Activated CD4-positive, CD25-positive, alpha-beta regulatory T cell treated with anti-CD3 and anti-CD28 coated beads, Interleukin-2, amount 50 U/mL, for 72 hours (primary cell): ENCODE results near the gene GMPR.

ENCODE experiments used
- DNase-seq: peaks from one replicate; pipeline ENCODE4 v3.0.0; 2021

The GMPR gene

GRCh38 chr6:16306334-16306733 is 67.9 kb downstream of the GMPR start:
- peak; percentile 17 for DNase-seq

GRCh38 chr6:16311763-16312162 is 73.4 kb downstream of the GMPR start:
- peak; percentile 17 for DNase-seq

GRCh38 chr6:16313732-16314131 is 75.3 kb downstream of the GMPR start:
- DNase-seq: no peak

- DNase-seq: no peak
These were observed 75.9 kb downstream of the GMPR start for GRCh38 chr6:16314296-16314695.

- DNase-seq: no peak
These were observed 78.4 kb downstream of the GMPR start for GRCh38 chr6:16316741-16317251.

- no peak for DNase-seq
These were observed 80.2 kb downstream of the GMPR start for GRCh38 chr6:16318538-16318937.

GRCh38 chr6:16318953-16319720 is 80.8 kb downstream of the GMPR start:
- DNase-seq: no peak

GRCh38 chr6:16319813-16320532 is 81.6 kb downstream of the GMPR start:
- peak; percentile 60 for DNase-seq

- DNase-seq: no peak
These were observed 82.3 kb downstream of the GMPR start for GRCh38 chr6:16320533-16321340.

GRCh38 chr6:16321341-16321710 is 82.9 kb downstream of the GMPR start:
- DNase-seq: no peak

GRCh38 chr6:16321826-16322225 is 83.4 kb downstream of the GMPR start:
- DNase-seq: no peak

GRCh38 chr6:16322666-16323312 is 84.4 kb downstream of the GMPR start:
- DNase-seq: peak; percentile 57

GRCh38 chr6:16324184-16324583 is 85.8 kb downstream of the GMPR start:
- no peak for DNase-seq

GRCh38 chr6:16324606-16325225 is 86.3 kb downstream of the GMPR start:
- no peak for DNase-seq

GRCh38 chr6:16326531-16326930 is 88.1 kb downstream of the GMPR start:
- no peak for DNase-seq

GRCh38 chr6:16326971-16327776 is 88.8 kb downstream of the GMPR start:
- DNase-seq: no peak

- no peak for DNase-seq
These were observed 89.5 kb downstream of the GMPR start for GRCh38 chr6:16327777-16328325.

- no peak for DNase-seq
These were observed 90.8 kb downstream of the GMPR start for GRCh38 chr6:16329233-16329632.

GRCh38 chr6:16331384-16332174 is 93.2 kb downstream of the GMPR start:
- peak; percentile 69 for DNase-seq

GRCh38 chr6:16332175-16332542 is 93.8 kb downstream of the GMPR start:
- peak; percentile 80 for DNase-seq
